Activated CD4-positive, alpha-beta T cell treated with anti-CD3 and anti-CD28 coated beads, Interleukin-2, Interleukin-4, amounts not matched to agents 100 ng/mL and 50 ng/mL, durations not matched to agents 16 hours and 8 hours (primary cell): ENCODE results near the gene AKAP8.
"Not testable (repeated sequence)": the region's sequence is repeated elsewhere in the genome, so short reads cannot be mapped to it uniquely, and the experiment has no call there.

ENCODE experiments used
- DNase-seq: peaks from one replicate; pipeline ENCODE4 v3.0.0-alpha.2; 2020; ENCODE audit warnings: low spot score

Gene AKAP8

GRCh38 chr19:15403151-15403531, 23.6 kb upstream of the AKAP8 start:
- no peak for DNase-seq

- no peak for DNase-seq
Measured at GRCh38 chr19:15402411-15403150, 23.0 kb upstream of the AKAP8 start.

- no peak for DNase-seq
Measured at GRCh38 chr19:15401397-15401710, 21.8 kb upstream of the AKAP8 start.

GRCh38 chr19:15400521-15401396, 21.2 kb upstream of the AKAP8 start:
- DNase-seq: no peak

GRCh38 chr19:15399635-15400034, 20.0 kb upstream of the AKAP8 start:
- no peak for DNase-seq

- no peak for DNase-seq
Measured at GRCh38 chr19:15399234-15399515, 19.6 kb upstream of the AKAP8 start.

- no peak for DNase-seq
Measured at GRCh38 chr19:15398501-15399233, 19.1 kb upstream of the AKAP8 start.

- no peak for DNase-seq
Measured at GRCh38 chr19:15397782-15398181, 18.2 kb upstream of the AKAP8 start.

- no peak for DNase-seq
Measured at GRCh38 chr19:15397236-15397635, 17.6 kb upstream of the AKAP8 start.

GRCh38 chr19:15396436-15396835, 16.8 kb upstream of the AKAP8 start:
- DNase-seq: no peak

GRCh38 chr19:15395251-15395650, 15.7 kb upstream of the AKAP8 start:
- DNase-seq: not testable (repeated sequence)

- DNase-seq: no peak
Measured at GRCh38 chr19:15394426-15394825, 14.8 kb upstream of the AKAP8 start.

- DNase-seq: no peak
Measured at GRCh38 chr19:15393963-15394362, 14.4 kb upstream of the AKAP8 start.

- DNase-seq: no peak
Measured at GRCh38 chr19:15390814-15391213, 11.2 kb upstream of the AKAP8 start.

- no peak for DNase-seq
Measured at GRCh38 chr19:15381864-15382263, 2.3 kb upstream of the AKAP8 start.

GRCh38 chr19:15381429-15381828, 1.8 kb upstream of the AKAP8 start:
- no peak for DNase-seq

GRCh38 chr19:15379999-15380647, 536 bp upstream of the AKAP8 start:
- peak; percentile 44 for DNase-seq

GRCh38 chr19:15378534-15379082, 979 bp downstream of the AKAP8 start:
- DNase-seq: peak; percentile 53

GRCh38 chr19:15374796-15375440, 4.7 kb downstream of the AKAP8 start:
- DNase-seq: no peak

- DNase-seq: no peak
Measured at GRCh38 chr19:15374105-15374651, 5.4 kb downstream of the AKAP8 start.

- DNase-seq: no peak
Measured at GRCh38 chr19:15373644-15374043, 5.9 kb downstream of the AKAP8 start.
